GM23338 (cell line): ENCODE data around the gene LRP1B. TPM values are rescaled to one million over a fixed set of nuclear protein-coding genes. Genes with fewer than 3 reads are reported as not detected.

ENCODE experiments used
- ATAC-seq: fragments of 200-7000 bp; cut with Tn5 transposase; 3 replicates; pipeline ENCODE4 v1.9.1; 2020
- DNase-seq: peaks from one replicate; pipeline ENCODE4 v3.0.0-alpha.2; 2015; ENCODE audit warnings: low spot score
- H2AFZ ChIP-seq: fragments of 200-600 bp; sonication (generic); 2 replicates; pipeline ENCODE4 v1.8.0; 2016; ENCODE audit warnings: antibody characterized with exemption, mild to moderate bottlenecking, moderate library complexity
- H3F3A ChIP-seq: fragments of 200-600 bp; sonication (generic); replicated peaks from 2 replicates; pipeline ENCODE4 v1.8.0; 2017; ENCODE audit warnings: antibody characterized with exemption, mixed run types, low read depth
- H3K27ac ChIP-seq: fragments of 200-600 bp; sonication (generic); 2 replicates; pipeline ENCODE4 v1.6.1; 2016; ENCODE audit warnings: low read depth
- H3K27me3 ChIP-seq: fragments of 200-600 bp; sonication (generic); 2 replicates; pipeline ENCODE4 v1.8.0; 2016; ENCODE audit warnings: mild to moderate bottlenecking, mixed run types, moderate library complexity; ENCODE audit not compliant: insufficient read depth
- H3K36me3 ChIP-seq: fragments of 200-600 bp; sonication (generic); 2 replicates; pipeline ENCODE4 v1.8.0; 2016; ENCODE audit warnings: mild to moderate bottlenecking; ENCODE audit not compliant: insufficient read depth
- H3K4me1 ChIP-seq: fragments of 200-600 bp; sonication (generic); 2 replicates; pipeline ENCODE4 v1.8.0; 2016; ENCODE audit warnings: mild to moderate bottlenecking, moderate library complexity; ENCODE audit not compliant: insufficient read depth
- H3K4me2 ChIP-seq: fragments of 200-600 bp; sonication (generic); 2 replicates; pipeline ENCODE4 v1.7.1; 2017; ENCODE audit warnings: mixed run types
- H3K4me3 ChIP-seq: fragments of 200-600 bp; sonication (generic); 2 replicates; pipeline ENCODE4 v1.6.1; 2016; ENCODE audit warnings: mixed run types
- H3K79me2 ChIP-seq: fragments of 200-600 bp; sonication (generic); replicated peaks from 2 replicates; pipeline ENCODE4 v1.8.0; 2017; ENCODE audit warnings: mild to moderate bottlenecking; ENCODE audit not compliant: insufficient read depth
- H3K9me2 ChIP-seq: fragments of 200-600 bp; sonication (generic); 2 replicates; pipeline ENCODE4 v1.8.0; 2017; ENCODE audit not compliant: insufficient read depth
- H4K20me1 ChIP-seq: fragments of 200-600 bp; sonication (generic); replicated peaks from 2 replicates; pipeline ENCODE4 v1.8.0; 2017; ENCODE audit warnings: mild to moderate bottlenecking; ENCODE audit not compliant: insufficient read depth
- H3K27ac Mint-ChIP-seq: 2 replicates; pipeline ENCODE4 v1.8.0; 2020; ENCODE audit warnings: inconsistent platforms, mild to moderate bottlenecking, moderate library complexity, mixed read lengths
- H3K27me3 Mint-ChIP-seq: 3 replicates; pipeline ENCODE4 v1.8.0; 2022; ENCODE audit warnings: low read depth, mild to moderate bottlenecking, moderate library complexity, mixed read lengths, inconsistent platforms; ENCODE audit not compliant: insufficient read depth, poor library complexity
- H3K36me3 Mint-ChIP-seq: 3 replicates; pipeline ENCODE4 v1.8.0; 2021; ENCODE audit warnings: low read depth, mild to moderate bottlenecking, inconsistent platforms, moderate library complexity, mixed read lengths
- H3K4me1 Mint-ChIP-seq: 3 replicates; pipeline ENCODE4 v1.8.0; 2020; ENCODE audit warnings: mild to moderate bottlenecking, inconsistent platforms, mixed read lengths
- H3K4me3 Mint-ChIP-seq: 3 replicates; pipeline ENCODE4 v1.8.0; 2021; ENCODE audit warnings: moderate library complexity, mild to moderate bottlenecking, inconsistent platforms, mixed read lengths
- H3K9me3 Mint-ChIP-seq: 3 replicates; pipeline ENCODE4 v1.8.0; 2020; ENCODE audit warnings: moderate library complexity, mild to moderate bottlenecking, inconsistent platforms, mixed read lengths
- CREB1 ChIP-seq: fragments of 250-450 bp; sonication (Bioruptor Pico); IDR thresholded peaks from 2 replicates; pipeline ENCODE4 v1.5.0; 2020; ENCODE audit warnings: low read depth, mild to moderate bottlenecking, moderate library complexity
- EZH2 ChIP-seq: fragments of 200-600 bp; sonication (generic); IDR thresholded peaks from one replicate; pipeline ENCODE4 v1.8.0; 2017; ENCODE audit warnings: antibody characterized with exemption, mild to moderate bottlenecking, low read depth; ENCODE audit not compliant: unreplicated experiment
- EZH2phosphoT487 ChIP-seq: fragments of 200-600 bp; sonication (generic); IDR thresholded peaks from one replicate; pipeline ENCODE4 v1.8.1; 2018; ENCODE audit warnings: antibody characterized with exemption; ENCODE audit not compliant: unreplicated experiment
- JUNB ChIP-seq: IDR thresholded peaks from one replicate; pipeline ENCODE4 v1.6.1; 2016; ENCODE audit warnings: antibody characterized with exemption; ENCODE audit not compliant: unreplicated experiment
- NANOG ChIP-seq: IDR thresholded peaks from 2 replicates; pipeline ENCODE4 v1.6.1; 2016; ENCODE audit warnings: antibody characterized with exemption, borderline replicate concordance
- POLR2AphosphoS5 ChIP-seq: IDR thresholded peaks from 2 replicates; pipeline ENCODE4 v1.6.1; 2016; ENCODE audit warnings: antibody characterized with exemption, low read depth
- STAT1 ChIP-seq: IDR thresholded peaks from one replicate; pipeline ENCODE4 v1.6.1; 2016; ENCODE audit warnings: antibody characterized with exemption; ENCODE audit not compliant: unreplicated experiment
- ZNF114 ChIP-seq: fragments of 250-450 bp; sonication (Bioruptor Pico); IDR thresholded peaks from 2 replicates; pipeline ENCODE4 v1.5.0; 2020; ENCODE audit warnings: mild to moderate bottlenecking, moderate library complexity
- ZNF331 ChIP-seq: fragments of 250-450 bp; sonication (Bioruptor Pico); IDR thresholded peaks from 2 replicates; pipeline ENCODE4 v1.5.0; 2020; ENCODE audit warnings: low read depth, mild to moderate bottlenecking, moderate library complexity
- polyA plus RNA-seq: library from polyadenylated mRNA; unstranded; fragments of >200 nt; fragmentation: Nextera tagmentation; extraction: Ambion mirVana; gene quantifications from 2 replicates; pipeline ENCODE4 v1.2.1, GENCODE V29; 2016
- total RNA-seq: library from RNA; depleted of rRNA; stranded (reverse); fragments of >200 nt; shearing (Covaris generic); gene quantifications from 2 replicates; pipeline ENCODE4 v1.2.3, GENCODE V29; 2014
- TF ChIP-seq, protein P1 (sequence below): IDR thresholded peaks from one replicate; pipeline ENCODE4 v1.6.1; 2018; ENCODE audit warnings: antibody characterized with exemption; ENCODE audit not compliant: unreplicated experiment
- TF ChIP-seq, protein P2 (sequence below): IDR thresholded peaks from 2 replicates; pipeline ENCODE4 v1.6.1; 2016; ENCODE audit warnings: antibody characterized with exemption
- TF ChIP-seq, protein P3 (sequence below): fragments of 250-450 bp; sonication (Bioruptor Pico); IDR thresholded peaks from 2 replicates; pipeline ENCODE4 v1.5.0; 2020; ENCODE audit warnings: mild to moderate bottlenecking, moderate library complexity
- TF ChIP-seq, protein P4 (sequence below), 2 experiments: fragments of 200-600 bp in 1 of 2; sonication (generic) in 1 of 2; conservative IDR thresholded peaks; 2 replicates each; pipeline versions ENCODE4 v1.5.1 to v1.6.1; 2016 to 2017; ENCODE audit warnings: antibody characterized with exemption in 2 of 2, low read depth in 2 of 2, mild to moderate bottlenecking in 2 of 2, moderate library complexity in 1 of 2

The LRP1B gene
- total and polyA plus RNA-seq, 2 experiments from 2014 or later = 0.15 to 0.97 TPM

DNA sequence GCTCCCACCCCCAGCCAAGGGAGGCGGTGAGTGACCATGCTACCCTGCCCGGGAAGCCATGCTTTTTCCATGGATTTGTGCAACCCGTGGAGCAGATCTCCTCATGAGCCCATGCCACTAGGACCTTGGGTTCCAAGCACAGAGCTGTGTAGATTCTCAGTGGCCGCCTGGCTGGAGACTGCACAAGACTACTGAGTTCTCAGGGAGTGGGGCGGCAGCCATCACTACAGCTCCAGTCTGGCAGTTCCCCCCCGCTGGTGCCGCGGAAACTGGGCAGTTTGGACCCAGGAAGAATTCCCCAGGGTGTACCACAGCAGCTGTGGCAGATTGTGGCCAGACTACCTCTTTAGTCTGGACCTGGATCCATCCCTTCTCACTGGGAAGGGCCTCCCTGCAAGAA is 470.6 kb downstream of the LRP1B start:
- Histone ChIP-seq H3K9me2 (peaks cover 13% of the 10 kb centered on the region; the same call in 1 of the 2 replicates), H3K27ac (no peak overlapping the region), H2AFZ (no peak overlapping the region), H3F3A (no peaks in the 10 kb centered on the region), H3K79me2 (no peaks in the 10 kb centered on the region), H3K27me3 (no peaks in the 10 kb centered on the region), H3K36me3 (no peaks in the 10 kb centered on the region), H3K4me1 (no peaks in the 10 kb centered on the region), H4K20me1 (no peaks in the 10 kb centered on the region), H3K4me3 (no peak overlapping the region), H3K4me2 (no peak overlapping the region)
- Mint-ChIP-seq H3K4me1 (no peaks in the 10 kb centered on the region; the same call in 2 of the 3 replicates), H3K27me3 (no peaks in the 10 kb centered on the region), H3K27ac (no peak overlapping the region), H3K4me3 (no peak overlapping the region), H3K9me3 (peaks cover 10% of the 10 kb centered on the region; the same call in 2 of the 3 replicates), H3K36me3 (peaks cover 17% of the 10 kb centered on the region)
- DNase-seq = no peak
- no peak for ATAC-seq
- no peak for TF ChIP-seq ZNF114
- no peak for TF ChIP-seq POLR2AphosphoS5
- TF ChIP-seq STAT1 = no peak
- no peak for TF ChIP-seq NANOG
- TF ChIP-seq, protein P1, sequence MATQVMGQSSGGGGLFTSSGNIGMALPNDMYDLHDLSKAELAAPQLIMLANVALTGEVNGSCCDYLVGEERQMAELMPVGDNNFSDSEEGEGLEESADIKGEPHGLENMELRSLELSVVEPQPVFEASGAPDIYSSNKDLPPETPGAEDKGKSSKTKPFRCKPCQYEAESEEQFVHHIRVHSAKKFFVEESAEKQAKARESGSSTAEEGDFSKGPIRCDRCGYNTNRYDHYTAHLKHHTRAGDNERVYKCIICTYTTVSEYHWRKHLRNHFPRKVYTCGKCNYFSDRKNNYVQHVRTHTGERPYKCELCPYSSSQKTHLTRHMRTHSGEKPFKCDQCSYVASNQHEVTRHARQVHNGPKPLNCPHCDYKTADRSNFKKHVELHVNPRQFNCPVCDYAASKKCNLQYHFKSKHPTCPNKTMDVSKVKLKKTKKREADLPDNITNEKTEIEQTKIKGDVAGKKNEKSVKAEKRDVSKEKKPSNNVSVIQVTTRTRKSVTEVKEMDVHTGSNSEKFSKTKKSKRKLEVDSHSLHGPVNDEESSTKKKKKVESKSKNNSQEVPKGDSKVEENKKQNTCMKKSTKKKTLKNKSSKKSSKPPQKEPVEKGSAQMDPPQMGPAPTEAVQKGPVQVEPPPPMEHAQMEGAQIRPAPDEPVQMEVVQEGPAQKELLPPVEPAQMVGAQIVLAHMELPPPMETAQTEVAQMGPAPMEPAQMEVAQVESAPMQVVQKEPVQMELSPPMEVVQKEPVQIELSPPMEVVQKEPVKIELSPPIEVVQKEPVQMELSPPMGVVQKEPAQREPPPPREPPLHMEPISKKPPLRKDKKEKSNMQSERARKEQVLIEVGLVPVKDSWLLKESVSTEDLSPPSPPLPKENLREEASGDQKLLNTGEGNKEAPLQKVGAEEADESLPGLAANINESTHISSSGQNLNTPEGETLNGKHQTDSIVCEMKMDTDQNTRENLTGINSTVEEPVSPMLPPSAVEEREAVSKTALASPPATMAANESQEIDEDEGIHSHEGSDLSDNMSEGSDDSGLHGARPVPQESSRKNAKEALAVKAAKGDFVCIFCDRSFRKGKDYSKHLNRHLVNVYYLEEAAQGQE = no peak
- TF ChIP-seq, protein P2, sequence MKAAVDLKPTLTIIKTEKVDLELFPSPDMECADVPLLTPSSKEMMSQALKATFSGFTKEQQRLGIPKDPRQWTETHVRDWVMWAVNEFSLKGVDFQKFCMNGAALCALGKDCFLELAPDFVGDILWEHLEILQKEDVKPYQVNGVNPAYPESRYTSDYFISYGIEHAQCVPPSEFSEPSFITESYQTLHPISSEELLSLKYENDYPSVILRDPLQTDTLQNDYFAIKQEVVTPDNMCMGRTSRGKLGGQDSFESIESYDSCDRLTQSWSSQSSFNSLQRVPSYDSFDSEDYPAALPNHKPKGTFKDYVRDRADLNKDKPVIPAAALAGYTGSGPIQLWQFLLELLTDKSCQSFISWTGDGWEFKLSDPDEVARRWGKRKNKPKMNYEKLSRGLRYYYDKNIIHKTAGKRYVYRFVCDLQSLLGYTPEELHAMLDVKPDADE = no peak
- TF ChIP-seq EZH2 = no peak
- no peak for TF ChIP-seq JUNB
- TF ChIP-seq ZNF331 = no peak
- TF ChIP-seq CREB1 (CRISPR knock-in tag) = no peak
- TF ChIP-seq, protein P3, sequence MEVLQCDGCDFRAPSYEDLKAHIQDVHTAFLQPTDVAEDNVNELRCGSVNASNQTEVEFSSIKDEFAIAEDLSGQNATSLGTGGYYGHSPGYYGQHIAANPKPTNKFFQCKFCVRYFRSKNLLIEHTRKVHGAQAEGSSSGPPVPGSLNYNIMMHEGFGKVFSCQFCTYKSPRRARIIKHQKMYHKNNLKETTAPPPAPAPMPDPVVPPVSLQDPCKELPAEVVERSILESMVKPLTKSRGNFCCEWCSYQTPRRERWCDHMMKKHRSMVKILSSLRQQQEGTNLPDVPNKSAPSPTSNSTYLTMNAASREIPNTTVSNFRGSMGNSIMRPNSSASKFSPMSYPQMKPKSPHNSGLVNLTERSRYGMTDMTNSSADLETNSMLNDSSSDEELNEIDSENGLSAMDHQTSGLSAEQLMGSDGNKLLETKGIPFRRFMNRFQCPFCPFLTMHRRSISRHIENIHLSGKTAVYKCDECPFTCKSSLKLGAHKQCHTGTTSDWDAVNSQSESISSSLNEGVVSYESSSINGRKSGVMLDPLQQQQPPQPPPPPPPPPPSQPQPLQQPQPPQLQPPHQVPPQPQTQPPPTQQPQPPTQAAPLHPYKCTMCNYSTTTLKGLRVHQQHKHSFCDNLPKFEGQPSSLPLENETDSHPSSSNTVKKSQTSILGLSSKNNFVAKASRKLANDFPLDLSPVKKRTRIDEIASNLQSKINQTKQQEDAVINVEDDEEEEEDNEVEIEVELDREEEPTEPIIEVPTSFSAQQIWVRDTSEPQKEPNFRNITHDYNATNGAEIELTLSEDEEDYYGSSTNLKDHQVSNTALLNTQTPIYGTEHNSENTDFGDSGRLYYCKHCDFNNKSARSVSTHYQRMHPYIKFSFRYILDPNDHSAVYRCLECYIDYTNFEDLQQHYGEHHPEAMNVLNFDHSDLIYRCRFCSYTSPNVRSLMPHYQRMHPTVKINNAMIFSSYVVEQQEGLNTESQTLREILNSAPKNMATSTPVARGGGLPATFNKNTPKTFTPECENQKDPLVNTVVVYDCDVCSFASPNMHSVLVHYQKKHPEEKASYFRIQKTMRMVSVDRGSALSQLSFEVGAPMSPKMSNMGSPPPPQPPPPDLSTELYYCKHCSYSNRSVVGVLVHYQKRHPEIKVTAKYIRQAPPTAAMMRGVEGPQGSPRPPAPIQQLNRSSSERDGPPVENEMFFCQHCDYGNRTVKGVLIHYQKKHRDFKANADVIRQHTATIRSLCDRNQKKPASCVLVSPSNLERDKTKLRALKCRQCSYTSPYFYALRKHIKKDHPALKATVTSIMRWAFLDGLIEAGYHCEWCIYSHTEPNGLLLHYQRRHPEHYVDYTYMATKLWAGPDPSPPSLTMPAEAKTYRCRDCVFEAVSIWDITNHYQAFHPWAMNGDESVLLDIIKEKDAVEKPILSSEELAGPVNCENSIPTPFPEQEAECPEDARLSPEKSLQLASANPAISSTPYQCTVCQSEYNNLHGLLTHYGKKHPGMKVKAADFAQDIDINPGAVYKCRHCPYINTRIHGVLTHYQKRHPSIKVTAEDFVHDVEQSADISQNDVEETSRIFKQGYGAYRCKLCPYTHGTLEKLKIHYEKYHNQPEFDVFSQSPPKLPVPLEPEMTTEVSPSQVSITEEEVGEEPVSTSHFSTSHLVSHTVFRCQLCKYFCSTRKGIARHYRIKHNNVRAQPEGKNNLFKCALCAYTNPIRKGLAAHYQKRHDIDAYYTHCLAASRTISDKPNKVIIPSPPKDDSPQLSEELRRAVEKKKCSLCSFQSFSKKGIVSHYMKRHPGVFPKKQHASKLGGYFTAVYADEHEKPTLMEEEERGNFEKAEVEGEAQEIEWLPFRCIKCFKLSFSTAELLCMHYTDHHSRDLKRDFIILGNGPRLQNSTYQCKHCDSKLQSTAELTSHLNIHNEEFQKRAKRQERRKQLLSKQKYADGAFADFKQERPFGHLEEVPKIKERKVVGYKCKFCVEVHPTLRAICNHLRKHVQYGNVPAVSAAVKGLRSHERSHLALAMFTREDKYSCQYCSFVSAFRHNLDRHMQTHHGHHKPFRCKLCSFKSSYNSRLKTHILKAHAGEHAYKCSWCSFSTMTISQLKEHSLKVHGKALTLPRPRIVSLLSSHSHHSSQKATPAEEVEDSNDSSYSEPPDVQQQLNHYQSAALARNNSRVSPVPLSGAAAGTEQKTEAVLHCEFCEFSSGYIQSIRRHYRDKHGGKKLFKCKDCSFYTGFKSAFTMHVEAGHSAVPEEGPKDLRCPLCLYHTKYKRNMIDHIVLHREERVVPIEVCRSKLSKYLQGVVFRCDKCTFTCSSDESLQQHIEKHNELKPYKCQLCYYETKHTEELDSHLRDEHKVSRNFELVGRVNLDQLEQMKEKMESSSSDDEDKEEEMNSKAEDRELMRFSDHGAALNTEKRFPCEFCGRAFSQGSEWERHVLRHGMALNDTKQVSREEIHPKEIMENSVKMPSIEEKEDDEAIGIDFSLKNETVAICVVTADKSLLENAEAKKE (CRISPR knock-in tag) = no peak
- TF ChIP-seq EZH2phosphoT487 = no peak
- TF ChIP-seq, protein P4, sequence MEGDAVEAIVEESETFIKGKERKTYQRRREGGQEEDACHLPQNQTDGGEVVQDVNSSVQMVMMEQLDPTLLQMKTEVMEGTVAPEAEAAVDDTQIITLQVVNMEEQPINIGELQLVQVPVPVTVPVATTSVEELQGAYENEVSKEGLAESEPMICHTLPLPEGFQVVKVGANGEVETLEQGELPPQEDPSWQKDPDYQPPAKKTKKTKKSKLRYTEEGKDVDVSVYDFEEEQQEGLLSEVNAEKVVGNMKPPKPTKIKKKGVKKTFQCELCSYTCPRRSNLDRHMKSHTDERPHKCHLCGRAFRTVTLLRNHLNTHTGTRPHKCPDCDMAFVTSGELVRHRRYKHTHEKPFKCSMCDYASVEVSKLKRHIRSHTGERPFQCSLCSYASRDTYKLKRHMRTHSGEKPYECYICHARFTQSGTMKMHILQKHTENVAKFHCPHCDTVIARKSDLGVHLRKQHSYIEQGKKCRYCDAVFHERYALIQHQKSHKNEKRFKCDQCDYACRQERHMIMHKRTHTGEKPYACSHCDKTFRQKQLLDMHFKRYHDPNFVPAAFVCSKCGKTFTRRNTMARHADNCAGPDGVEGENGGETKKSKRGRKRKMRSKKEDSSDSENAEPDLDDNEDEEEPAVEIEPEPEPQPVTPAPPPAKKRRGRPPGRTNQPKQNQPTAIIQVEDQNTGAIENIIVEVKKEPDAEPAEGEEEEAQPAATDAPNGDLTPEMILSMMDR (conservative IDR thresholded peaks at IDR 0.05; ENCODE audit: low read depth in 2 of 2) = no peak
